Measurements from ENCODE around the gene FCHO2.

FCHO2 gene

GRCh38 chr5:73129143-73129542, 173.3 kb downstream of the FCHO2 start:
- TF ChIP-seq, protein P1, sequence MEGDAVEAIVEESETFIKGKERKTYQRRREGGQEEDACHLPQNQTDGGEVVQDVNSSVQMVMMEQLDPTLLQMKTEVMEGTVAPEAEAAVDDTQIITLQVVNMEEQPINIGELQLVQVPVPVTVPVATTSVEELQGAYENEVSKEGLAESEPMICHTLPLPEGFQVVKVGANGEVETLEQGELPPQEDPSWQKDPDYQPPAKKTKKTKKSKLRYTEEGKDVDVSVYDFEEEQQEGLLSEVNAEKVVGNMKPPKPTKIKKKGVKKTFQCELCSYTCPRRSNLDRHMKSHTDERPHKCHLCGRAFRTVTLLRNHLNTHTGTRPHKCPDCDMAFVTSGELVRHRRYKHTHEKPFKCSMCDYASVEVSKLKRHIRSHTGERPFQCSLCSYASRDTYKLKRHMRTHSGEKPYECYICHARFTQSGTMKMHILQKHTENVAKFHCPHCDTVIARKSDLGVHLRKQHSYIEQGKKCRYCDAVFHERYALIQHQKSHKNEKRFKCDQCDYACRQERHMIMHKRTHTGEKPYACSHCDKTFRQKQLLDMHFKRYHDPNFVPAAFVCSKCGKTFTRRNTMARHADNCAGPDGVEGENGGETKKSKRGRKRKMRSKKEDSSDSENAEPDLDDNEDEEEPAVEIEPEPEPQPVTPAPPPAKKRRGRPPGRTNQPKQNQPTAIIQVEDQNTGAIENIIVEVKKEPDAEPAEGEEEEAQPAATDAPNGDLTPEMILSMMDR (IDR thresholded peaks at IDR 0.05; ENCODE audit: control insufficient read depth, insufficient read depth, low read depth, low read length, missing control alignments): no peak
- H3K4me3 ChIP-seq (ENCODE audit: control insufficient read depth, low read depth, low read length): no peak overlapping the region
- no peak for DNase-seq (ENCODE audit: low read depth)

DNA sequence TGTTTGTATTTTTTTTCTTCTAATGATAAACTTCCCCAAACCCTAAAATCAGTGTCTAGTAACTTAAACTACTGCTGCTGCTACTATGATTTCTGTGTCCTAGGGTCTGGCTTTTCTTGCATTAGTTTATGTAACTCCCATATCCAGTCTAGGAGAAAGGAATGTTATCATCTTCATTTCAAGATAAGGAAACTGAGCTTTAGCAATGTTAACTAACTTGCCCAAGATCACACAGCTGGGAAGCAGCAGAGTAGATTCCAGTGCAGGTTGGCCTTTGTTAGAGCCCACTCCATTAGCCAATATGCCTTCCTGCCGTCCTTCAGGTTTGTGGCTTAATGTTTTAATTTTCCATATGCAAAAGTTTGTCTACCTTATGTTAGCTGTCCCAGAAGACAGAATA, 175.0 kb downstream of the FCHO2 start:
- DNase-seq (ENCODE audit: low read depth): no peak
- TF ChIP-seq, protein P1 (IDR thresholded peaks at IDR 0.05; ENCODE audit: control insufficient read depth, insufficient read depth, low read depth, low read length, missing control alignments): no peak
- no peak overlapping the region for H3K4me3 ChIP-seq (ENCODE audit: control insufficient read depth, low read depth, low read length)

GRCh38 chr5:73131711-73132425, 176.0 kb downstream of the FCHO2 start:
- TF ChIP-seq, protein P1 (IDR thresholded peaks at IDR 0.05; ENCODE audit: control insufficient read depth, insufficient read depth, low read depth, low read length, missing control alignments): no peak
- DNase-seq (ENCODE audit: low read depth): no peak
- H3K4me3 ChIP-seq (ENCODE audit: control insufficient read depth, low read depth, low read length): no peak overlapping the region

GRCh38 chr5:73132759-73133158, 176.9 kb downstream of the FCHO2 start:
- TF ChIP-seq, protein P1 (IDR thresholded peaks at IDR 0.05; ENCODE audit: control insufficient read depth, insufficient read depth, low read depth, low read length, missing control alignments): no peak

GRCh38 chr5:73135021-73135420, 179.2 kb downstream of the FCHO2 start:
- H3K4me3 ChIP-seq (ENCODE audit: control insufficient read depth, low read depth, low read length): no peak overlapping the region
- DNase-seq (ENCODE audit: low read depth): no peak
- TF ChIP-seq, protein P1 (IDR thresholded peaks at IDR 0.05; ENCODE audit: control insufficient read depth, insufficient read depth, low read depth, low read length, missing control alignments): no peak

More at GRCh38 chr5:73132759-73133158, 176.9 kb downstream of the FCHO2 start:
- H3K4me3 ChIP-seq (ENCODE audit: control insufficient read depth, low read depth, low read length): no peak overlapping the region
- DNase-seq (ENCODE audit: low read depth): no peak

GRCh38 chr5:73135429-73136054, 179.7 kb downstream of the FCHO2 start:
- TF ChIP-seq, protein P1 (IDR thresholded peaks at IDR 0.05; ENCODE audit: control insufficient read depth, insufficient read depth, low read depth, low read length, missing control alignments): peak; percentile 68
- DNase-seq (ENCODE audit: low read depth): peak; percentile 16
- no peak overlapping the region for H3K4me3 ChIP-seq (ENCODE audit: control insufficient read depth, low read depth, low read length)
